B cell (primary cell): ENCODE data around the gene KTN1.

ENCODE experiments used
- EZH2 ChIP-seq: IDR thresholded peaks from 2 replicates; pipeline ENCODE4 v1.6.1; 2012; ENCODE audit warnings: borderline replicate concordance, low read depth, mild to moderate bottlenecking, moderate library complexity, low read length; ENCODE audit not compliant: insufficient read depth, poor library complexity, severe bottlenecking
- TF ChIP-seq, protein P1 (sequence below): fragments of 200-600 bp; IDR thresholded peaks from one replicate; pipeline ENCODE4 v1.8.0; 2022; ENCODE audit warnings: antibody characterized with exemption, mild to moderate bottlenecking

GRCh38 chr14:55671641-55672040 lies 91.6 kb downstream of the KTN1 start:
- TF ChIP-seq, protein P1, sequence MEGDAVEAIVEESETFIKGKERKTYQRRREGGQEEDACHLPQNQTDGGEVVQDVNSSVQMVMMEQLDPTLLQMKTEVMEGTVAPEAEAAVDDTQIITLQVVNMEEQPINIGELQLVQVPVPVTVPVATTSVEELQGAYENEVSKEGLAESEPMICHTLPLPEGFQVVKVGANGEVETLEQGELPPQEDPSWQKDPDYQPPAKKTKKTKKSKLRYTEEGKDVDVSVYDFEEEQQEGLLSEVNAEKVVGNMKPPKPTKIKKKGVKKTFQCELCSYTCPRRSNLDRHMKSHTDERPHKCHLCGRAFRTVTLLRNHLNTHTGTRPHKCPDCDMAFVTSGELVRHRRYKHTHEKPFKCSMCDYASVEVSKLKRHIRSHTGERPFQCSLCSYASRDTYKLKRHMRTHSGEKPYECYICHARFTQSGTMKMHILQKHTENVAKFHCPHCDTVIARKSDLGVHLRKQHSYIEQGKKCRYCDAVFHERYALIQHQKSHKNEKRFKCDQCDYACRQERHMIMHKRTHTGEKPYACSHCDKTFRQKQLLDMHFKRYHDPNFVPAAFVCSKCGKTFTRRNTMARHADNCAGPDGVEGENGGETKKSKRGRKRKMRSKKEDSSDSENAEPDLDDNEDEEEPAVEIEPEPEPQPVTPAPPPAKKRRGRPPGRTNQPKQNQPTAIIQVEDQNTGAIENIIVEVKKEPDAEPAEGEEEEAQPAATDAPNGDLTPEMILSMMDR = no peak
- no peak for TF ChIP-seq EZH2
